Thoracic aorta (tissue), 2 donors: Measurements from ENCODE around the gene CAB39. TPM values are rescaled to one million over a fixed set of nuclear protein-coding genes. Genes with fewer than 3 reads are reported as not detected.

Experiments used
- ATAC-seq: fragments of 150-250 bp; one replicate; pipeline ENCODE4 v1.8.0; 2017; ENCODE audit warnings: low read depth; ENCODE audit not compliant: insufficient number of reproducible peaks, low FRiP score
- DNase-seq: peaks from one replicate; pipeline ENCODE4 v3.0.0-alpha.2; 2020; ENCODE audit warnings: low spot score
- H3K27ac ChIP-seq, 2 donors: fragments of 200-600 bp; sonication (generic); 1 replicate in 1 of 2; 2 replicates in 1 of 2; pipeline ENCODE4 v1.5.1; 2016; ENCODE audit warnings: mild to moderate bottlenecking in 2 of 2, moderate library complexity in 2 of 2
- H3K27me3 ChIP-seq: fragments of 200-600 bp; sonication (generic); replicated peaks from 2 replicates; pipeline ENCODE4 v1.6.0; 2016; ENCODE audit warnings: mild to moderate bottlenecking; ENCODE audit not compliant: insufficient read depth
- H3K36me3 ChIP-seq: fragments of 200-600 bp; sonication (generic); one replicate; pipeline ENCODE4 v1.5.1; 2016
- H3K4me1 ChIP-seq, 2 donors: fragments of 200-600 bp; sonication (generic); 1 replicate in 1 of 2; 2 replicates in 1 of 2; pipeline versions ENCODE4 v1.5.1 to v1.6.0; 2016; ENCODE audit warnings: low read depth in 2 of 2, mild to moderate bottlenecking in 1 of 2; ENCODE audit not compliant: control insufficient read depth in 1 of 2
- H3K4me3 ChIP-seq: fragments of 200-600 bp; sonication (generic); 2 replicates; pipeline ENCODE4 v1.5.1; 2016; ENCODE audit warnings: mild to moderate bottlenecking
- H3K9me3 ChIP-seq: fragments of 200-600 bp; sonication (generic); 2 replicates; pipeline ENCODE4 v1.5.1; 2016
- CTCF ChIP-seq: fragments of 200-600 bp; sonication (generic); IDR thresholded peaks from one replicate; pipeline ENCODE4 v1.5.1; 2019; ENCODE audit warnings: antibody characterized with exemption
- total RNA-seq, 2 donors: library from RNA; depleted of rRNA; stranded (reverse); fragments of >200 nt; gene quantifications; one replicate each; pipeline versions ENCODE4 v1.1.0 to v1.2.3, GENCODE V29; 2016

Gene CAB39
- total RNA-seq, 2 donors from 2014 or later: 83.1 to 103 TPM

- H3K4me3 ChIP-seq: no peak overlapping the region
- TF ChIP-seq CTCF: no peak
These were observed 74.5 kb downstream of the CAB39 start for GRCh38 chr2:230787101-230787500.

DNA sequence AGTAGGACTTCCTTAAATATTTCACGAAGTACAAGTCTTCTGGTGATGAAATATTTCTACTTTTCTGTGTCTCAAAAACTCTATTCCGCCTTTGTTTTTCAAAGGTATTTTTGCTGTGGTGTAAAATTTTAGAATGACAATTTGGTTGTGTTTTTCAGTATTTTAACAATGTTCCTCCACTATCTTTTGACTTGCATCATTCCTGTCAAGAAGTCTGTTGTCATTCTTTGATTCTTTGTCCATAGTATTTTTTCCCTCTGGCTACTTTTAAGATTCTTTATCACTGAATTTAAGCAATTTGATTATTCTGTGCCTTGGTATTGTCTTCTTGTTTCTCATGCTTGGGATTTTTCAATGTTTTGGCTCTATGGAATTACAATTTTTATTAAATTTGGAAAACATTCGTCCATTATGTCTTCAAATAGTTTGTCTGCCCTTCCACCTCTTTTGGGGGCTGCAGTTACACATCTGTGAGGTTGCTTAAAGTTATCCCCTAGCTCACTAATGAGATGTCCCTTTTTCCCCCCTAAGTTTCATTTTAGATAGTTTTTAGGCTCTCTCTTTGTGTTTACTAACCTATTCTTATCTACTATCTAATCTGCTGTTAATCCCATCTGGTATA is 76.0 kb downstream of the CAB39 start:
- H3K4me1 ChIP-seq: peaks cover 18 to 19% of the 10 kb centered on the region in 2 donors
- no peaks in the 10 kb centered on the region for H3K27me3 ChIP-seq
- no peak overlapping the region for H3K4me3 ChIP-seq
- DNase-seq (no peak), ATAC-seq (no peak)
- TF ChIP-seq CTCF: no peak
- H3K36me3 ChIP-seq: peaks cover 3% of the 10 kb centered on the region
- H3K27ac ChIP-seq: no peak overlapping the region
- peaks cover 15% of the 10 kb centered on the region for H3K9me3 ChIP-seq

More at GRCh38 chr2:230787101-230787500, 74.5 kb downstream of the CAB39 start:
- H3K9me3 ChIP-seq: peaks cover 15% of the 10 kb centered on the region
- no peak for ATAC-seq
- no peak overlapping the region for H3K27ac ChIP-seq
- H3K36me3 ChIP-seq: peaks cover 3% of the 10 kb centered on the region
- DNase-seq: no peak
- peaks cover 15 to 19% of the 10 kb centered on the region in 2 donors for H3K4me1 ChIP-seq
- H3K27me3 ChIP-seq: no peaks in the 10 kb centered on the region

GRCh38 chr2:230790981-230791380 is 78.3 kb downstream of the CAB39 start:
- no peak for ATAC-seq

GRCh38 chr2:230793572-230794359 is 81.1 kb downstream of the CAB39 start:
- DNase-seq: peak; percentile 70
- TF ChIP-seq CTCF: no peak
- H3K36me3 ChIP-seq: no peaks in the 10 kb centered on the region
- peak overlapping the region; percentile 72 to 81 for H3K27ac ChIP-seq
- peak; percentile 91 for ATAC-seq
- peaks cover 6% of the 10 kb centered on the region for H3K9me3 ChIP-seq
- peaks cover 33 to 36% of the 10 kb centered on the region in 2 donors for H3K4me1 ChIP-seq
- H3K27me3 ChIP-seq: no peaks in the 10 kb centered on the region
- peak overlapping the region; percentile 47 for H3K4me3 ChIP-seq

More at GRCh38 chr2:230790981-230791380, 78.3 kb downstream of the CAB39 start:
- Histone ChIP-seq H3K27me3 (no peaks in the 10 kb centered on the region), H3K4me3 (no peak overlapping the region), H3K9me3 (peaks cover 15% of the 10 kb centered on the region), H3K27ac (no peak overlapping the region), H3K4me1 (peaks cover 31% of the 10 kb centered on the region in 2 donors), H3K36me3 (no peaks in the 10 kb centered on the region)
- no peak for DNase-seq
- TF ChIP-seq CTCF: no peak

- Histone ChIP-seq H3K36me3 (no peaks in the 10 kb centered on the region), H3K4me1 (peaks cover 33 to 36% of the 10 kb centered on the region in 2 donors), H3K4me3 (peak overlapping the region; percentile 47), H3K27me3 (no peaks in the 10 kb centered on the region), H3K9me3 (no peaks in the 10 kb centered on the region), H3K27ac (peak overlapping the region; percentile 72 to 81)
- ATAC-seq (peak; percentile 11), DNase-seq (no peak)
- TF ChIP-seq CTCF: no peak
These were observed 81.9 kb downstream of the CAB39 start for GRCh38 chr2:230794497-230794896.
